HG02884 (cell line): ENCODE results near the gene PXK.
A peak's percentile ranks its signal among the peaks of the same experiment; 100 is the strongest.

Source experiments
- ATAC-seq: cut with Tn5 transposase; IDR thresholded peaks from one replicate; pipeline ENCODE4 v1.9.1; 2021; ENCODE audit warnings: mild to moderate bottlenecking, moderate library complexity; ENCODE audit not compliant: unreplicated experiment

Gene PXK

GRCh38 chr3:58346368-58346767 lies 13.7 kb downstream of the PXK start:
- no peak for ATAC-seq

GRCh38 chr3:58347984-58348383 lies 15.3 kb downstream of the PXK start:
- no peak for ATAC-seq

GRCh38 chr3:58349792-58350626 lies 17.3 kb downstream of the PXK start:
- ATAC-seq: peak; percentile 85

GRCh38 chr3:58350627-58351013 lies 17.9 kb downstream of the PXK start:
- no peak for ATAC-seq

- ATAC-seq: no peak
Observed at GRCh38 chr3:58351920-58352319, 19.2 kb downstream of the PXK start.

GRCh38 chr3:58352626-58353025 lies 19.9 kb downstream of the PXK start:
- no peak for ATAC-seq

- no peak for ATAC-seq
Observed at GRCh38 chr3:58353722-58354553, 21.2 kb downstream of the PXK start.

- ATAC-seq: peak; percentile 48
Observed at GRCh38 chr3:58355179-58355578, 22.5 kb downstream of the PXK start.

GRCh38 chr3:58356054-58356453 lies 23.4 kb downstream of the PXK start:
- no peak for ATAC-seq

- no peak for ATAC-seq
Observed at GRCh38 chr3:58357402-58357801, 24.7 kb downstream of the PXK start.

GRCh38 chr3:58358092-58358491 lies 25.4 kb downstream of the PXK start:
- no peak for ATAC-seq

- ATAC-seq: no peak
Observed at GRCh38 chr3:58358808-58359207, 26.1 kb downstream of the PXK start.

- no peak for ATAC-seq
Observed at GRCh38 chr3:58359621-58360020, 26.9 kb downstream of the PXK start.

- no peak for ATAC-seq
Observed at GRCh38 chr3:58361866-58362265, 29.2 kb downstream of the PXK start.

- ATAC-seq: no peak
Observed at GRCh38 chr3:58366699-58367098, 34.0 kb downstream of the PXK start.

GRCh38 chr3:58369038-58369437 lies 36.3 kb downstream of the PXK start:
- no peak for ATAC-seq

GRCh38 chr3:58369876-58370275 lies 37.2 kb downstream of the PXK start:
- no peak for ATAC-seq

- ATAC-seq: no peak
Observed at GRCh38 chr3:58370407-58370806, 37.7 kb downstream of the PXK start.

GRCh38 chr3:58371754-58372153 lies 39.1 kb downstream of the PXK start:
- no peak for ATAC-seq

GRCh38 chr3:58375254-58375653 lies 42.6 kb downstream of the PXK start:
- ATAC-seq: no peak

- no peak for ATAC-seq
Observed at GRCh38 chr3:58377168-58377567, 44.5 kb downstream of the PXK start.

GRCh38 chr3:58377750-58378149 lies 45.1 kb downstream of the PXK start:
- no peak for ATAC-seq
